B cell (primary cell): Measurements from ENCODE around the gene KCNQ1OT1. TPM values are rescaled to one million over a fixed set of nuclear protein-coding genes. Genes with fewer than 3 reads are reported as not detected.

Experiments used
- ATAC-seq: fragments of 200-7000 bp; cut with Tn5 transposase; one replicate; pipeline ENCODE4 v1.10.0; 2021; ENCODE audit warnings: low read depth, mild to moderate bottlenecking, moderate number of reproducible peaks, moderate library complexity
- CTCF ChIA-PET: fragments of 350-600 bp; sonication (Branson Sonifier 250); formaldehyde crosslinking; loops from one replicate; lab custom pipeline; 2021; ENCODE audit warnings: antibody characterized with exemption, inconsistent platforms; lab: Charles Lee
- POLR2A ChIA-PET: fragments of 350-600 bp; sonication (Branson Sonifier 250); formaldehyde crosslinking; loops from one replicate; lab custom pipeline; 2021; ENCODE audit warnings: antibody characterized with exemption; lab: Charles Lee
- DNase-seq: peaks from one replicate; pipeline ENCODE4 v3.0.0; 2013
- H2AFZ ChIP-seq: 2 replicates; pipeline ENCODE4 v1.6.1; 2012; ENCODE audit warnings: mild to moderate bottlenecking, low read depth, low read length; ENCODE audit not compliant: insufficient read depth, poor library complexity, severe bottlenecking
- H3K27ac ChIP-seq, 2 donors: 1 replicate in 1 of 2; 2 replicates in 1 of 2; pipeline ENCODE4 v1.5.1; 2012 to 2013; ENCODE audit warnings: low read length in 2 of 2, mild to moderate bottlenecking in 2 of 2, moderate library complexity in 1 of 2
- H3K27me3 ChIP-seq, 4 experiments: fragments of 200-600 bp in 1 of 4; sonication (generic) in 1 of 4; replicated peaks in 1 of 4; 1 replicate in 2 of 4; 2 replicates in 2 of 4; pipeline versions ENCODE4 v1.6.1 to v1.7.0; 2013 to 2016; ENCODE audit warnings: low read length in 3 of 4, mild to moderate bottlenecking in 2 of 4, mixed read lengths in 1 of 4, moderate library complexity in 1 of 4; ENCODE audit not compliant: insufficient read depth in 4 of 4, control insufficient read depth in 3 of 4; ENCODE audit errors: control extremely low read depth in 1 of 4
- H3K36me3 ChIP-seq, 2 experiments: replicated peaks in 1 of 2; 1 replicate in 1 of 2; 2 replicates in 1 of 2; pipeline versions ENCODE4 v1.6.1 to v1.7.1; 2013; ENCODE audit warnings: low read length in 1 of 2; ENCODE audit not compliant: insufficient read depth in 2 of 2, control insufficient read depth in 1 of 2; ENCODE audit errors: control extremely low read depth in 1 of 2, extremely low read depth in 1 of 2
- H3K4me1 ChIP-seq, 2 donors: fragments of 200-600 bp in 1 of 2; sonication (generic) in 1 of 2; 1 replicate in 1 of 2; 2 replicates in 1 of 2; pipeline versions ENCODE4 v1.5.1 to v1.6.1; 2013 to 2017; ENCODE audit warnings: low read length in 2 of 2; ENCODE audit not compliant: control insufficient read depth in 2 of 2, insufficient read depth in 2 of 2
- H3K4me2 ChIP-seq: replicated peaks from 2 replicates; pipeline ENCODE3; 2012; ENCODE audit warnings: mild to moderate bottlenecking, low read depth, low read length; ENCODE audit not compliant: poor library complexity, severe bottlenecking
- H3K4me3 ChIP-seq, 5 experiments: fragments of 200-600 bp in 1 of 5; sonication (generic) in 1 of 5; 1 replicate in 3 of 5; 2 replicates in 2 of 5; pipeline versions ENCODE4 v1.5.1 to v1.7.0; 2011 to 2016; ENCODE audit warnings: low read length in 4 of 5, mild to moderate bottlenecking in 4 of 5, low read depth in 2 of 5, control low read depth in 1 of 5, moderate library complexity in 1 of 5; ENCODE audit not compliant: insufficient read depth in 1 of 5; ENCODE audit errors: control extremely low read depth in 1 of 5, extremely low read depth in 1 of 5
- H3K79me2 ChIP-seq: fragments of 200-600 bp; sonication (generic); one replicate; pipeline ENCODE4 v1.6.0; 2016; ENCODE audit warnings: low read length; ENCODE audit not compliant: control insufficient read depth, insufficient read depth
- H3K9ac ChIP-seq: fragments of 200-600 bp; sonication (generic); 2 replicates; pipeline ENCODE4 v1.6.1; 2017; ENCODE audit warnings: mild to moderate bottlenecking, low read length, moderate library complexity
- H3K9me3 ChIP-seq, 3 donors: one replicate each; pipeline versions ENCODE4 v1.6.1 to v1.7.1; 2013; ENCODE audit warnings: low read length in 2 of 3; ENCODE audit not compliant: control insufficient read depth in 2 of 3, insufficient read depth in 1 of 3; ENCODE audit errors: control extremely low read depth in 1 of 3
- H4K20me1 ChIP-seq: 2 replicates; pipeline ENCODE4 v1.6.0; 2012; ENCODE audit warnings: mild to moderate bottlenecking, low read length; ENCODE audit not compliant: insufficient read depth, control insufficient read depth, poor library complexity, severe bottlenecking
- H3K27ac Mint-ChIP-seq: one replicate; pipeline ENCODE4 v1.8.0; 2021; ENCODE audit warnings: mixed read lengths
- H3K27me3 Mint-ChIP-seq: one replicate; pipeline ENCODE4 v1.8.0; 2021; ENCODE audit warnings: mixed read lengths
- H3K4me1 Mint-ChIP-seq: one replicate; pipeline ENCODE4 v1.8.0; 2021; ENCODE audit warnings: mixed read lengths
- H3K4me3 Mint-ChIP-seq: one replicate; pipeline ENCODE4 v1.8.0; 2021; ENCODE audit warnings: mixed read lengths
- H3K9me3 Mint-ChIP-seq: one replicate; pipeline ENCODE4 v1.8.0; 2022; ENCODE audit warnings: mixed read lengths; ENCODE audit not compliant: insufficient read depth
- EZH2 ChIP-seq: IDR thresholded peaks from 2 replicates; pipeline ENCODE4 v1.6.1; 2012; ENCODE audit warnings: borderline replicate concordance, low read depth, mild to moderate bottlenecking, moderate library complexity, low read length; ENCODE audit not compliant: insufficient read depth, poor library complexity, severe bottlenecking
- WGBS: methylation state at CpG from one replicate; pipeline ENCODE4 v1.1.5; 2013; ENCODE audit warnings: missing lambda C conversion rate; ENCODE audit not compliant: insufficient coverage; 5-methylcytosine and 5-hydroxymethylcytosine counted together
- intact Hi-C: fragments of 100-400 bp; cut with micrococcal nuclease; formaldehyde crosslinking; loops from one replicate; pipeline ENCODE4 v1.10.0; 2022
- polyA plus RNA-seq: library from polyadenylated mRNA; depleted of rRNA; stranded (reverse); fragments of >200 nt; gene quantifications from 2 replicates; pipeline ENCODE4 v1.2.3, GENCODE V29; 2012
- total RNA-seq, 2 donors: library from RNA; stranded (reverse); fragments of 120-200 nt in 1 of 2; gene quantifications; 1 replicate in 1 of 2; 2 replicates in 1 of 2; pipeline versions ENCODE4 v1.2.3 to v1.2.4, GENCODE V29; 2013 to 2022
- TF ChIP-seq, protein P1 (sequence below): fragments of 200-600 bp; IDR thresholded peaks from one replicate; pipeline ENCODE4 v1.8.0; 2022; ENCODE audit warnings: antibody characterized with exemption, mild to moderate bottlenecking

KCNQ1OT1 gene
- total and polyA plus RNA-seq, 2 donors (not counting 1 experiment from before 2014, with no cell fraction given): 0.03 to 0.89 TPM

DNA sequence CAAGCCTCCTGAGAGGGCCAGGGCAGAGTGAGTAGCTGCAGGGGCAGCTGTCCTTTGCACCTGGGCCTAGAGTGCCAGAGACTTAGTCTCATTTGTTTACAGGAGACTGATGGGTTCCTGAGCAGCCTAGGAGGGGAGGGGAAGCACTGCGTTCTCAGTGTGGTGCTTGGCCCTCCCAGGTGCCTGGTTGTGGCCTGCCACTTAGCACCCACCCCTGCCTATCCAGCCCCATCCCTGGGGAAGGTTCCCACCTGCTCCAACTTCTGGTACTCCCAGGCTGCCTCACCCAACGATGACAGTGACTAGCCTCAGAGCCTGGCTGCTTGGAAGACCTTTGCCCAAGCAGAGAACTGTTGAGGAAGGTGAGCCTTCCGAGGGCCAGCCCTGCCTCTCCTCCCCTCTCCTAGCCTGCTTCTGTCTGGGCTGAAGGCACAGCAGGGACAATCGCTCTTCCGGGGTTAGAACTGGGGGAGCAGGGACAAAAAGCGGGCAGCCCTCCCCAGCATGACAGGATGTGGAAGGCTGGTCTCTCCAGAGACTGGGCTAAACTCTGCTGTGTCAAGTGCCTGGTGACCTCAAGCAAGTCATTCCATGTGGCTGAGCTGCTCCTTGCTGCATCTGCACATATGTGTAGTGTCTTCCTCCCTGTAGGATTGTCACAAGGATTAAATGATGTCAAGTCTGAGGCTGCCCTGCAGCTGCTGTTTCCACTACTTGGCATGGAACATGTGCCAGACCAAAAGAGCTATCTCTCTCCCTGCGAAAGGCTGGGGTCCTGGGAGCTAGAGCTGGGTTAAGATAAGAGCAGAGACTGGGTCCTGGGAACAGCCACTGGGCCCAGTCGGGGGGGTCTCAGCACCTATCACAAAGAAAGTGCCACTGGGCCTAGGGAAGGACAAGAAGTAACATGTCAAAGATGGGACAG is 9.9 kb downstream of the KCNQ1OT1 start:
- Mint-ChIP-seq H3K27ac (no peak overlapping the region), H3K4me1 (peaks cover 23% of the 10 kb centered on the region), H3K4me3 (no peak overlapping the region), H3K27me3 (no peaks in the 10 kb centered on the region), H3K9me3 (no peaks in the 10 kb centered on the region)
- peaks cover 13 to 19% of the 10 kb centered on the region in 2 donors for H3K4me1 ChIP-seq
- ChIA-PET POLR2A (no interaction called here), CTCF (no interaction called here)
- H3K4me2 ChIP-seq: no peak overlapping the region
- intact Hi-C loops: no loop called here
- TF ChIP-seq, protein P1, sequence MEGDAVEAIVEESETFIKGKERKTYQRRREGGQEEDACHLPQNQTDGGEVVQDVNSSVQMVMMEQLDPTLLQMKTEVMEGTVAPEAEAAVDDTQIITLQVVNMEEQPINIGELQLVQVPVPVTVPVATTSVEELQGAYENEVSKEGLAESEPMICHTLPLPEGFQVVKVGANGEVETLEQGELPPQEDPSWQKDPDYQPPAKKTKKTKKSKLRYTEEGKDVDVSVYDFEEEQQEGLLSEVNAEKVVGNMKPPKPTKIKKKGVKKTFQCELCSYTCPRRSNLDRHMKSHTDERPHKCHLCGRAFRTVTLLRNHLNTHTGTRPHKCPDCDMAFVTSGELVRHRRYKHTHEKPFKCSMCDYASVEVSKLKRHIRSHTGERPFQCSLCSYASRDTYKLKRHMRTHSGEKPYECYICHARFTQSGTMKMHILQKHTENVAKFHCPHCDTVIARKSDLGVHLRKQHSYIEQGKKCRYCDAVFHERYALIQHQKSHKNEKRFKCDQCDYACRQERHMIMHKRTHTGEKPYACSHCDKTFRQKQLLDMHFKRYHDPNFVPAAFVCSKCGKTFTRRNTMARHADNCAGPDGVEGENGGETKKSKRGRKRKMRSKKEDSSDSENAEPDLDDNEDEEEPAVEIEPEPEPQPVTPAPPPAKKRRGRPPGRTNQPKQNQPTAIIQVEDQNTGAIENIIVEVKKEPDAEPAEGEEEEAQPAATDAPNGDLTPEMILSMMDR: no peak
- TF ChIP-seq EZH2: no peak
- no peak overlapping the region for H3K27ac ChIP-seq
- no peak overlapping the region for H2AFZ ChIP-seq
- H4K20me1 ChIP-seq: peaks cover 13% of the 10 kb centered on the region
- H3K4me3 ChIP-seq: no peak overlapping the region
- H3K27me3 ChIP-seq: no peaks in the 10 kb centered on the region
- 78% methylated on average over 6 of the region's 8 CpGs for WGBS
- H3K9me3 ChIP-seq: no peaks in the 10 kb centered on the region
- no peak for ATAC-seq
- no peaks in the 10 kb centered on the region for H3K36me3 ChIP-seq
- H3K9ac ChIP-seq: no peak overlapping the region
- DNase-seq: no peak
- peaks cover 5% of the 10 kb centered on the region for H3K79me2 ChIP-seq
